ENCODE results near the gene ZNF155. TPM values are rescaled to one million over a fixed set of nuclear protein-coding genes. Genes with fewer than 3 reads are reported as not detected.
"Not testable (repeated sequence)": the region's sequence is repeated elsewhere in the genome, so short reads cannot be mapped to it uniquely, and the experiment has no call there.

The ZNF155 gene
- total RNA-seq, 1 donor from 2014 or later: 8.1 TPM

DNA sequence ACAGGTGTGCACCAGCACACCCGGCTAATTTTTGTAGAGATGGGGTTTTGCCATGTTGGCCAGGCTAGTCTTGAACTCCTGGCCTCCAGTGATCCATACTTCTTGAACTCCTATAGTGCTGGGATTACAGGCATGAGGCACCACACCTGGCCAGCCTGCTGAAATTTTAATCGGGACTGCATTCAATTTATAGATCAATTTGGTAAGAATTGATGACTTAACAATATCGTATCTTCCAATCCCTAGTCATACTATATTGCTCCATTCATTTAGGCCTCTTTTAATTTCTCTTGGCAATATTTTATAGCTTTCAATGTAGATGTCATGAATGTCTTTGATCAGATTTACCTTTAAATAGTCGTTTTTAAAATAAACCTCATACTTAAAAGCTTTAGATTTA is 43.3 kb upstream of the ZNF155 start:
- H3K36me3 Mint-ChIP-seq (ENCODE audit: unreplicated experiment): peaks cover 2% of the 10 kb centered on the region
- peaks cover 48% of the 10 kb centered on the region for H3K27me3 Mint-ChIP-seq (ENCODE audit: unreplicated experiment)

DNA sequence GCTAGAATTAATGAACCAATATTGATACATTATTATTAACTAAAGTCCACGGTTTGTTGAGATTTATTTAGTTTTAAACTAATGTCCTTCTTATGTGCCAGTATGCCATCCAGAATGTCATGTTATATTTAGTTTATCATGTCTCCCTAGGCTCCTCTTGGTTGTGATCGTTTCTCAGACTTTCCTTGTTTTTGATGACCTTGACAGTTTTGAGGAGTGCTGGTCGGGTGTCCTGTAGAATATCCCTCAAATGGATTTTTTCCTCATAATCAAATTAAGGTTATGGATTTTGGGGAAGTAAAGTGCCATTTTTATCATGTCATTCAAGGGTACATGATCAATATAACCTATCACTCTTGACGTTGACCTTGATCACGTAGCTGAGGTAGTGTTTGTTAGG is 42.8 kb upstream of the ZNF155 start:
- Mint-ChIP-seq H3K27me3 (ENCODE audit: unreplicated experiment) (peaks cover 53% of the 10 kb centered on the region), H3K9me3 (ENCODE audit: unreplicated experiment) (peaks cover 12% of the 10 kb centered on the region), H3K4me3 (ENCODE audit: unreplicated experiment) (no peak overlapping the region)

More for the DNA sequence above, 43.3 kb upstream of the ZNF155 start:
- H3K27ac Mint-ChIP-seq (ENCODE audit: unreplicated experiment): no peak overlapping the region
- no peak overlapping the region for H3K4me3 Mint-ChIP-seq (ENCODE audit: unreplicated experiment)
- H3K9me3 Mint-ChIP-seq (ENCODE audit: unreplicated experiment): peaks cover 7% of the 10 kb centered on the region
- DNase-seq (ENCODE audit: extremely low spot score, unreplicated experiment): no peak
- TF ChIP-seq, protein P1, sequence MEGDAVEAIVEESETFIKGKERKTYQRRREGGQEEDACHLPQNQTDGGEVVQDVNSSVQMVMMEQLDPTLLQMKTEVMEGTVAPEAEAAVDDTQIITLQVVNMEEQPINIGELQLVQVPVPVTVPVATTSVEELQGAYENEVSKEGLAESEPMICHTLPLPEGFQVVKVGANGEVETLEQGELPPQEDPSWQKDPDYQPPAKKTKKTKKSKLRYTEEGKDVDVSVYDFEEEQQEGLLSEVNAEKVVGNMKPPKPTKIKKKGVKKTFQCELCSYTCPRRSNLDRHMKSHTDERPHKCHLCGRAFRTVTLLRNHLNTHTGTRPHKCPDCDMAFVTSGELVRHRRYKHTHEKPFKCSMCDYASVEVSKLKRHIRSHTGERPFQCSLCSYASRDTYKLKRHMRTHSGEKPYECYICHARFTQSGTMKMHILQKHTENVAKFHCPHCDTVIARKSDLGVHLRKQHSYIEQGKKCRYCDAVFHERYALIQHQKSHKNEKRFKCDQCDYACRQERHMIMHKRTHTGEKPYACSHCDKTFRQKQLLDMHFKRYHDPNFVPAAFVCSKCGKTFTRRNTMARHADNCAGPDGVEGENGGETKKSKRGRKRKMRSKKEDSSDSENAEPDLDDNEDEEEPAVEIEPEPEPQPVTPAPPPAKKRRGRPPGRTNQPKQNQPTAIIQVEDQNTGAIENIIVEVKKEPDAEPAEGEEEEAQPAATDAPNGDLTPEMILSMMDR (IDR thresholded peaks at IDR 0.05): no peak
- H3K4me1 Mint-ChIP-seq (ENCODE audit: unreplicated experiment): no peaks in the 10 kb centered on the region

DNA sequence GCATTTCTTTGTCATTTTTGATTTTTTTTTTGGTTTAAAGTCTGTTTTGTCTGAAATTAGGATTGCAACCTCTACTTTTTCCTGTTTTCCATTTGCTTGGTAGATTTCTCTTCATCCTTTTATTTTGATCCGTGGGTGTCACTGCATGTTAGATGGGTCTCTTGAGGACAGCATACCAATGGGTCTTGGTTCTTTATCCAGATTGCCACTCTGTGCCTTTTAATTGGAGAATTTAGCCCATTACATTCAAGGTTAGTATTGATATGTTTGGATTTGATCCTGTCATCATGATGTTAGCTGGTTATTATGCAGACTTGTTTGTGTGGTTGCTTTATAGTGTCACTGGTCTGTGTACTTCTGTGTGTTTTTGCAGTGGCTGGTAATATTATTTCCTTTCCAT is 36.6 kb upstream of the ZNF155 start:
- H3K27ac Mint-ChIP-seq (ENCODE audit: unreplicated experiment); H3K4me3 Mint-ChIP-seq (ENCODE audit: unreplicated experiment); DNase-seq (ENCODE audit: extremely low spot score, unreplicated experiment): not testable (repeated sequence)
- H3K9me3 Mint-ChIP-seq (ENCODE audit: unreplicated experiment): peaks cover 44% of the 10 kb centered on the region
- peaks cover 12% of the 10 kb centered on the region for H3K4me1 Mint-ChIP-seq (ENCODE audit: unreplicated experiment)
- peaks cover 13% of the 10 kb centered on the region for H3K36me3 Mint-ChIP-seq (ENCODE audit: unreplicated experiment)
- H3K27me3 Mint-ChIP-seq (ENCODE audit: unreplicated experiment): peaks cover 54% of the 10 kb centered on the region

More for the DNA sequence above, 42.8 kb upstream of the ZNF155 start:
- TF ChIP-seq, protein P1 (IDR thresholded peaks at IDR 0.05): no peak
- Mint-ChIP-seq H3K4me1 (ENCODE audit: unreplicated experiment) (no peaks in the 10 kb centered on the region), H3K36me3 (ENCODE audit: unreplicated experiment) (peaks cover 3% of the 10 kb centered on the region), H3K27ac (ENCODE audit: unreplicated experiment) (no peak overlapping the region)
- no peak for DNase-seq (ENCODE audit: extremely low spot score, unreplicated experiment)

DNA sequence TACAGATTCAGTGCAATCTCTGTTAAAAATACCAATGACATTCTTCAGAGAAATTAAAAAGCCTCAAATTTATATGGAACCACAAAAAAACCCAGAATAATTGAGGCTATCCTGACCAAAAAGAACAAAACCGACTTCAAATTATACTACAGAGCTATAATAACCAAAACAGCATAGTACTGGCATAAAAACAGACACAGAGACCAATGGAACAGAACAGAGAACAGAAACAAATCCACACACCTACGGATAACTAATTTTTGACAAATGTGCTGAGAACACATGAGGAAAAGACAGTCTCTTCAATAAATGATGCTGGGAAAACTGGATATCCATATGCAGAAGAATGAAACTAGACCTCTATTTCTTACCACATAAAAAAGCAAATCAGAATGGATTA is 34.2 kb upstream of the ZNF155 start:
- Mint-ChIP-seq H3K4me1 (ENCODE audit: unreplicated experiment) (peaks cover 13% of the 10 kb centered on the region), H3K27me3 (ENCODE audit: unreplicated experiment) (peaks cover 40% of the 10 kb centered on the region), H3K27ac (ENCODE audit: unreplicated experiment) (peak overlapping the region; percentile 54), H3K4me3 (ENCODE audit: unreplicated experiment) (peak overlapping the region; percentile 44), H3K36me3 (ENCODE audit: unreplicated experiment) (peaks cover 18% of the 10 kb centered on the region), H3K9me3 (ENCODE audit: unreplicated experiment) (peaks cover 47% of the 10 kb centered on the region)
- not testable (repeated sequence) for DNase-seq (ENCODE audit: extremely low spot score, unreplicated experiment)

DNA sequence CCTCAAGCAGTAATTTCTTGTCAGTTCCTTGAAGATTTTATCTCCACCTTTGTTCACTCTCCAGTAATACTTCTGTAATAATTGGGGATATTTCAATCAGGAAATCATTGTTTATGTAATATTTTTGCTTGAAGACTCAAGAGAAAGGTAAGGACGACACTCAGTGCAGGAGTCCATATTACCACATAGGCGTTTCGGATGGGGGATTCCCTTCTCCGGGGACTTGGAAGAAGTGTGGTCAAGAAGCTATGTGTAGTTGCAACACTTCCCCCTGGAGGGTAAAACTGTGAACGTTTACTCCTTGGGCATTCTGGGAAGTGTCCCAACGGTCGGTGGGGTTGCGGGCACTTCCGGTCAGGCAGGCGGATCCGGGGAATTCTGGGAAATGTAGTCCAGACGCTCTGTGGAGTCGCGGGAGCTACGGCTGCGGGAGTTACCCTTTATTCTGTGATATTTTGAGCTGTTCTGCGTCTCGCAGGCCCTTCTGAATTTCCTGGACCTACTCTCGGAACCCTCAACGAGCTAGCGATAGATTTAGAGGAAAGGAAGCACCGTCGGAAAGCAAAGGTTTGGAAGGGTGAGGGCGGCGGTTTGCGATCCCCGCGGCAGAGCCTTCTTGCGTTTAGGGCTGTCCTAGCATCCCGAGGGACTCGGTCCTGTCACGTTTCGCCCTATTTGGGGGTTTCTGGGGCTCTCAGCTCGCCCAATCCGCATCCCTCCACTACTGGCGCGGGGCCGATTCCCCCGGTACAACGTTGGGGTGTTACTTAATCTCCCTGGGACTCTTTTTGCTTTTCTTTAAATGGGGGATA is 32.9 kb upstream of the ZNF155 start, which contains the start of gene ZNF221:
ZNF221 (plus strand) TSS at position 395 of the 812 bp plus-strand sequence. CDS start 11,499 bp downstream, outside the sequence.
- peaks cover 47% of the 10 kb centered on the region for H3K9me3 Mint-ChIP-seq (ENCODE audit: unreplicated experiment)

More for the DNA sequence above, 32.9 kb upstream of the ZNF155 start, which contains the start of gene ZNF221:
- TF ChIP-seq, protein P1 (IDR thresholded peaks at IDR 0.05): peak; percentile 59
- Mint-ChIP-seq H3K27ac (ENCODE audit: unreplicated experiment) (peak within 1 kb of the TSS; percentile 97), H3K27me3 (ENCODE audit: unreplicated experiment) (peaks cover 27% of the 10 kb centered on the region), H3K4me3 (ENCODE audit: unreplicated experiment) (peak within 1 kb of the TSS; percentile 98), H3K4me1 (ENCODE audit: unreplicated experiment) (peaks cover 13% of the 10 kb centered on the region), H3K36me3 (ENCODE audit: unreplicated experiment) (peaks cover 28% of the 10 kb centered on the region)
- DNase-seq (ENCODE audit: extremely low spot score, unreplicated experiment): peak; percentile 96

Measured in osteocyte (in vitro differentiated cells).